Measurements from ENCODE around the gene PLEKHH3.

DNA sequence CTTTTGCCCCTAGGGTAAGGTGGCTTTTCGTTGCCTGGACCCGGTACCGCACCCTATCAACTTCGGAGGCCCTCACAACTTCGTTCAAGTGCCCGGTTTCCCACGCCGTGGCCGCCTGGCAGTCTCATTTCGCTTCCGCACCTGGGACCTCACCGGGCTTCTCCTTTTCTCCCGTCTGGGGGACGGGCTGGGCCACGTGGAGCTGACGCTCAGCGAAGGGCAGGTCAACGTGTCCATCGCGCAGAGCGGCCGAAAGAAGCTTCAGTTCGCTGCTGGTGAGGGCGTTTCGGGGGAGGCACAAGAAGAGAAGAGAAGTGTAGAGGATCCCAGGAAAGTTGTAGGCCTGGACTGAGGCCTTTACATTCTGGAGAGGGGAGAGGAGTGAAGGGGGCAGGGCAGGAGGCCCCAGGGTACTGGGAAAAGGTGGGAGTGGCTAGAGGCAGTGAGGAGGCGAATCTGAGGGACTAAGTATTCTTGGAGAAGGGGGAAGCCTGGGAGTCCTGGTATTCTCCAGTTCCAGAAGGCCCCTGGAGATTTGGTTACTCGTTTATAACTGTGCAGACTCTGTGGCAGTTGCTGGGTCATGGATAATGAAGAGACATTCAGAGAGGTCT, 11.0 kb upstream of the PLEKHH3 start:
- no peak for TF ChIP-seq EZH2 (IDR thresholded peaks at IDR 0.05; ENCODE audit: low read length)
- no peak for TF ChIP-seq CTCF (optimal IDR thresholded peaks at IDR 0.05 in 1 of 3, IDR thresholded peaks at IDR 0.05 in 1 of 3, conservative IDR thresholded peaks at IDR 0.05 in 1 of 3; ENCODE audit: extremely low read depth in 1 of 3, insufficient read depth in 2 of 3, low read length in 3 of 3)
